NCI-H345 treated with DMSO at 0.1 percent for 48 hours (cell line): ENCODE measurements around the gene C9orf72.
A peak's percentile ranks its signal among the peaks of the same experiment; 100 is the strongest.

ENCODE experiments used
- DNase-seq: peaks from one replicate; lab custom pipeline; 2025; ENCODE audit not compliant: unreplicated experiment; lab: John Stamatoyannopoulos, UW

C9orf72 gene

GRCh38 chr9:27539479-27540441 lies 33.5 kb downstream of the C9orf72 start:
- no peak for DNase-seq

GRCh38 chr9:27538647-27539046 lies 34.6 kb downstream of the C9orf72 start:
- DNase-seq, result no peak

- DNase-seq, result no peak
Measured at GRCh38 chr9:27537756-27538155, 35.5 kb downstream of the C9orf72 start.

GRCh38 chr9:27537027-27537435 lies 36.2 kb downstream of the C9orf72 start:
- DNase-seq, result no peak

- no peak for DNase-seq
Measured at GRCh38 chr9:27536168-27536567, 37.1 kb downstream of the C9orf72 start.

GRCh38 chr9:27535701-27536118 lies 37.6 kb downstream of the C9orf72 start:
- peak; percentile 28 for DNase-seq

- DNase-seq, result no peak
Measured at GRCh38 chr9:27534658-27535209, 38.5 kb downstream of the C9orf72 start.

- DNase-seq, result no peak
Measured at GRCh38 chr9:27534131-27534530, 39.1 kb downstream of the C9orf72 start.

GRCh38 chr9:27533311-27533710 lies 40.0 kb downstream of the C9orf72 start:
- no peak for DNase-seq

- no peak for DNase-seq
Measured at GRCh38 chr9:27532046-27532445, 41.2 kb downstream of the C9orf72 start.

- DNase-seq, result no peak
Measured at GRCh38 chr9:27530915-27531755, 42.1 kb downstream of the C9orf72 start.

GRCh38 chr9:27529316-27530278 lies 43.7 kb downstream of the C9orf72 start, which contains the start of gene MOB3B:
MOB3B (minus strand) TSS chr9:27529814; CDS start chr9:27455550, 74,264 bp downstream.
- no peak for DNase-seq

GRCh38 chr9:27528886-27529315 lies 44.4 kb downstream of the C9orf72 start:
- no peak for DNase-seq

- no peak for DNase-seq
Measured at GRCh38 chr9:27528076-27528885, 45.0 kb downstream of the C9orf72 start.

- no peak for DNase-seq
Measured at GRCh38 chr9:27527702-27528075, 45.6 kb downstream of the C9orf72 start.

- no peak for DNase-seq
Measured at GRCh38 chr9:27524236-27524635, 49.0 kb downstream of the C9orf72 start, which contains the start of gene IFNK. IFNK (plus strand) TSS chr9:27524290; CDS start chr9:27524337, 47 bp downstream.

- DNase-seq, result no peak
Measured at GRCh38 chr9:27523141-27523540, 50.1 kb downstream of the C9orf72 start.

GRCh38 chr9:27520986-27521385 lies 52.3 kb downstream of the C9orf72 start:
- DNase-seq, result no peak
